Mucosa of stomach (tissue), 1 donor: Measurements from ENCODE around the gene PLA2G3.

Source experiments
- H3K27me3 ChIP-seq: one replicate; pipeline ENCODE4 v1.7.0; 2013; ENCODE audit warnings: mild to moderate bottlenecking, low read length; ENCODE audit not compliant: control insufficient read depth, insufficient read depth
- H3K36me3 ChIP-seq: one replicate; pipeline ENCODE4 v1.7.0; 2013; ENCODE audit warnings: low read length; ENCODE audit not compliant: control insufficient read depth, insufficient read depth
- H3K4me1 ChIP-seq: one replicate; pipeline ENCODE4 v1.7.0; 2013; ENCODE audit warnings: mild to moderate bottlenecking, low read length; ENCODE audit not compliant: control insufficient read depth, insufficient read depth
- H3K4me3 ChIP-seq: one replicate; pipeline ENCODE4 v1.7.0; 2013; ENCODE audit warnings: low read length
- H3K9ac ChIP-seq: one replicate; pipeline ENCODE4 v1.7.0; 2013; ENCODE audit warnings: mild to moderate bottlenecking, low read length, moderate library complexity
- H3K9me3 ChIP-seq: one replicate; pipeline ENCODE4 v1.7.0; 2013; ENCODE audit warnings: mild to moderate bottlenecking, low read length, moderate library complexity; ENCODE audit not compliant: control insufficient read depth
- donor health status: Pancreatic carcinoma.

PLA2G3 gene

DNA sequence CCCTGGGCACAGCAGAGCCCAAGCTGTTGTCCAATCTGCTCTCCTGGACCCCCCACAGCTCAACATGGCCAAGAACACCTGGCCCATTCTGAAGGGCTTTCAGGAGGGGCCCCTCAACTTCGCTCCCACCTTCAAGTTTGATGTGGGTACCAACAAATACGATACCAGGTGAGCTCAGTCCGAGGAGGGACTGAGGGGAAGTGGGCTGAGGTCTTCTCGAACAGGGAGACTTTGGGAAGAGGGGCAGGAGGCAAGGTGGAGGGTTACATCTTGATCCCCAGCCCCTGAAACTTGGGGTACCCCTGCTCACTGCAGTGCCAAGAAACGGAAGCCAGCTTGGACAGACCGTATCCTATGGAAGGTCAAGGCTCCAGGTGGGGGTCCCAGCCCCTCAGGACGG is 12.2 kb downstream of the PLA2G3 start:
- Histone ChIP-seq H3K9me3 (no peaks in the 10 kb centered on the region), H3K36me3 (no peaks in the 10 kb centered on the region), H3K4me1 (peaks cover 17% of the 10 kb centered on the region), H3K27me3 (no peaks in the 10 kb centered on the region), H3K4me3 (no peak overlapping the region), H3K9ac (no peak overlapping the region)

- no peaks in the 10 kb centered on the region for H3K36me3 ChIP-seq
- H3K27me3 ChIP-seq = no peaks in the 10 kb centered on the region
- H3K9ac ChIP-seq = no peak overlapping the region
- peaks cover 24% of the 10 kb centered on the region for H3K4me1 ChIP-seq
- no peak overlapping the region for H3K4me3 ChIP-seq
- H3K9me3 ChIP-seq = no peaks in the 10 kb centered on the region
Observed at GRCh38 chr22:31127181-31127772, 13.0 kb downstream of the PLA2G3 start.

DNA sequence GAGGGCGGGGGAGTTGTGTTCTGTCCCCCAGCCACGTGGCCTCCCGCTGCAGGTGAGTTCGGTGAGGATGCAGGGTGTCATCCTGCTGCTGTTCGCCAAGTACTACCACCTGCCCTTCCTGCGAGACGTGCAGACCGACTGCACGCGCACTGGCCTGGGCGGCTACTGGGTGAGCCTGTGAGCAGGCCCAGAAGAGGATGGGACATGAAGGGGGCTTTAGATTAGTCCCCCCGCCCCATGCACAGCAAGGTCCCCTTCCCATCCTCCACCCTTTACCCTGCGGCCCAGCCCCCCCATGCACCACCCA is 13.5 kb downstream of the PLA2G3 start:
- H3K9me3 ChIP-seq = no peaks in the 10 kb centered on the region
- no peak overlapping the region for H3K4me3 ChIP-seq
- no peaks in the 10 kb centered on the region for H3K27me3 ChIP-seq
- no peak overlapping the region for H3K9ac ChIP-seq
- H3K36me3 ChIP-seq = no peaks in the 10 kb centered on the region
- H3K4me1 ChIP-seq = peaks cover 27% of the 10 kb centered on the region

- Histone ChIP-seq H3K4me1 (peaks cover 23% of the 10 kb centered on the region), H3K9ac (no peak overlapping the region), H3K9me3 (no peaks in the 10 kb centered on the region), H3K27me3 (no peaks in the 10 kb centered on the region), H3K36me3 (no peaks in the 10 kb centered on the region), H3K4me3 (no peak overlapping the region)
Observed at GRCh38 chr22:31126128-31126868, 14.0 kb downstream of the PLA2G3 start.

- no peaks in the 10 kb centered on the region for H3K27me3 ChIP-seq
- no peaks in the 10 kb centered on the region for H3K36me3 ChIP-seq
- no peaks in the 10 kb centered on the region for H3K9me3 ChIP-seq
- no peak overlapping the region for H3K4me3 ChIP-seq
- peaks cover 20% of the 10 kb centered on the region for H3K4me1 ChIP-seq
- no peak overlapping the region for H3K9ac ChIP-seq
Observed at GRCh38 chr22:31125521-31126117, 14.7 kb downstream of the PLA2G3 start.

DNA sequence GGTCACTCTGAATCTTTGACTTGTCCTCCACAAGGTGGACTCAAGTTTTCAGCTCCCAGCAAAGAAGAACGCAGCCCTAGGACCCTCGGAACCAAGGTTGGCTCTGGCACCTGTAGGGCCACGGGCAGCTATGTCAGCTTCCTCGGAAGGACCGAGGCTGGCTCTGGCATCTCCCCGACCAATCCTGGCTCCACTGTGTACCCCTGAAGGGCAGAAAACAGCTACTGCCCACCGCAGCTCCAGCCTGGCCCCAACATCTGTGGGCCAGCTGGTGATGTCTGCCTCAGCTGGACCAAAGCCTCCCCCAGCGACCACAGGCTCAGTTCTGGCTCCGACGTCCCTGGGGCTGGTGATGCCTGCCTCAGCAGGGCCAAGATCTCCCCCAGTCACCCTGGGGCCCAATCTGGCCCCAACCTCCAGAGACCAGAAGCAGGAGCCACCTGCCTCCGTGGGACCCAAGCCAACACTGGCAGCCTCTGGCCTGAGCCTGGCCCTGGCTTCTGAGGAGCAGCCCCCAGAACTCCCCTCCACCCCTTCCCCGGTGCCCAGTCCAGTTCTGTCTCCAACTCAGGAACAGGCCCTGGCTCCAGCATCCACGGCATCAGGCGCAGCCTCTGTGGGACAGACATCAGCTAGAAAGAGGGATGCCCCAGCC is 15.4 kb downstream of the PLA2G3 start:
- Histone ChIP-seq H3K27me3 (no peaks in the 10 kb centered on the region), H3K4me1 (peaks cover 20% of the 10 kb centered on the region)

DNA sequence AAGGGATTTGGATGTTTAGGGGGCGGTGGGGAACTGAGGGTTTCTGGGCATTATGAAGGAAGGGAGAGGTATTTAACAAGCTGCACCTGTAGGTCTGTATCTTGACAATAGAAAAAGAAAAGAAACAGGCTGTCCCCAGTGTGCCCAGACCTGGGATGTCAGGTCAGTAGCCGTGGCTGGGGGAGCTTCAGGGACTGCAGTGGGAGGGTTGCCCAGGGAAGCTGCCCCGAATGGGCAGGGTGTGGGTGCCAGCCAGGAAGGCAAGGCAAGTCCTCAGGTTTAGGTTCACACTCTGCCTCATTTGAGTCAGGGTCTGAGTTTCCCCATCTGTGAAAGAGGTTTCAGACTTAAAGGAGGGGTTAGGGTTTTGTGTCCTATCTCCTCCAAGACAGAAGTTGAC is 16.0 kb downstream of the PLA2G3 start:
- peaks cover 20% of the 10 kb centered on the region for H3K4me1 ChIP-seq
- H3K27me3 ChIP-seq = no peaks in the 10 kb centered on the region
- H3K9ac ChIP-seq = no peak overlapping the region
- no peaks in the 10 kb centered on the region for H3K9me3 ChIP-seq
- H3K36me3 ChIP-seq = no peaks in the 10 kb centered on the region
- H3K4me3 ChIP-seq = no peak overlapping the region

More for the DNA sequence above, 15.4 kb downstream of the PLA2G3 start:
- no peaks in the 10 kb centered on the region for H3K9me3 ChIP-seq
- no peaks in the 10 kb centered on the region for H3K36me3 ChIP-seq
- H3K9ac ChIP-seq = no peak overlapping the region
- no peak overlapping the region for H3K4me3 ChIP-seq

DNA sequence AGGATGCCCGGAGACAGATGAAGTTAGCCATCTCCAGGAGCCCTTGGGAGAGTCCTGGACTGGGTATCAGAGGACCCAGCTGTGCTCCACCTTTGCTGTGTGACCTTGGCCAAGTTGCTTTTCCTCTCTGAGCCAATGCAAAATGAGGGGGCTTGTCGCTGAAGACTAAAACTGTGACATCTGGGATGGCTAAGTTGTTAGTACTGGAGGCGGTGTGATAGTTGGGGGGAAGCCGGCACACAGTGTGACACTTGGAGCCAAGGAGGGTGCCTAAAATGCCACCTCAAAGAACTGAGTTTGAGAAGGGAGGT is 17.1 kb downstream of the PLA2G3 start:
- no peaks in the 10 kb centered on the region for H3K36me3 ChIP-seq
- H3K9me3 ChIP-seq = no peaks in the 10 kb centered on the region
- no peaks in the 10 kb centered on the region for H3K27me3 ChIP-seq
- peak overlapping the region; percentile 85 for H3K9ac ChIP-seq
- H3K4me3 ChIP-seq = peak overlapping the region; percentile 73
- peaks cover 20% of the 10 kb centered on the region for H3K4me1 ChIP-seq

GRCh38 chr22:31122532-31123291 is 17.6 kb downstream of the PLA2G3 start, which contains the start of gene INPP5J:
Gene INPP5J, plus strand, starts transcription at chr22:31122966. Its CDS starts 49 bp downstream, at chr22:31123015.
- H3K9ac ChIP-seq = peak within 1 kb of the TSS; percentile 85

GRCh38 chr22:31122196-31122531 is 18.1 kb downstream of the PLA2G3 start:
- H3K4me1 ChIP-seq = peaks cover 20% of the 10 kb centered on the region
- no peak overlapping the region for H3K4me3 ChIP-seq
- no peaks in the 10 kb centered on the region for H3K9me3 ChIP-seq
- H3K36me3 ChIP-seq = no peaks in the 10 kb centered on the region
- peak overlapping the region; percentile 85 for H3K9ac ChIP-seq
- no peaks in the 10 kb centered on the region for H3K27me3 ChIP-seq

More at GRCh38 chr22:31122532-31123291, 17.6 kb downstream of the PLA2G3 start, which contains the start of gene INPP5J:
- H3K27me3 ChIP-seq = no peaks in the 10 kb centered on the region
- H3K36me3 ChIP-seq = no peaks in the 10 kb centered on the region
- H3K4me1 ChIP-seq = peaks cover 20% of the 10 kb centered on the region
- no peaks in the 10 kb centered on the region for H3K9me3 ChIP-seq
- H3K4me3 ChIP-seq = peak within 1 kb of the TSS; percentile 73

DNA sequence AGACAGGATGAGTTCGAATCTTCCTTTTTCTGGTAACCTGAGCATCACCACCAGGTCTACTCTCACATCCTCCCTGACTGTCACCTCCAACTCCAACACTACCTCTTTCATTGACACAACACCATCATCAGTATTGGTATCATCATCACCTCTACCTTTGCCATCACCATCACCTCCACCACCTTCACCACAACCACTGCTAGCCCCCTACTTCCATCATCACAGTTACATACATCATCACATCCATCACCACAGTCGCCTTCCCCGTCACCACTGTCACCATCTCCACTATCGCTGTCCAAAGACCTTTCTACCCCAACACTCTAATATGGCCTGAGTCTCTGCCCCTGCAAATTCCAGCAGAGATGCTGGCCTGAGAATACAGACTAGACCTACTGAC is 18.9 kb downstream of the PLA2G3 start:
- H3K4me3 ChIP-seq = no peak overlapping the region
- no peak overlapping the region for H3K9ac ChIP-seq
- peaks cover 20% of the 10 kb centered on the region for H3K4me1 ChIP-seq
- no peaks in the 10 kb centered on the region for H3K27me3 ChIP-seq
- no peaks in the 10 kb centered on the region for H3K9me3 ChIP-seq
- no peaks in the 10 kb centered on the region for H3K36me3 ChIP-seq

DNA sequence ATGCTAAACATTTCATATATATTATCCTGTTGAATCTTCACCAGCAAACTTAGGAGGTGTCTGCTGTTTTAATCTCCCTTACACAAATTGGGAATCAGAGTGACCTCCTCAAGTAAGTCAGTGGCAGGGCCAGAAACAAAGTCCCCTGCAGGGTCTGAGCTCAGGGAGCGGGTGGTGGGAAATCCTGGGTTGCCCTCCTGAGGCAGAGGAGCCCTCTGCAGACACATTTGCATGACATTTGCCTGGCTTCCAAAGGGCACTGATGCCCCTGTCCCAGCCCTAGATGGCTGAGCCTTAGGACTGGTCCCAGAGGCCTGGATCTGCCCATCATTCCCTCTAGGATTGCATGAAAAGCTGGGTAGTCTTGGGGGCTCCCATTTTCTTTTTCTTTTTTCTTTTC is 19.7 kb downstream of the PLA2G3 start:
- Histone ChIP-seq H3K9me3 (no peaks in the 10 kb centered on the region), H3K4me1 (peaks cover 20% of the 10 kb centered on the region), H3K4me3 (no peak overlapping the region), H3K9ac (no peak overlapping the region), H3K36me3 (no peaks in the 10 kb centered on the region), H3K27me3 (no peaks in the 10 kb centered on the region)
